Neuronal stem cell (in vitro differentiated cells): Measurements from ENCODE around the gene TMEM86B.

Experiments
- DNase-seq: peaks from one replicate; pipeline ENCODE4 v3.0.0-alpha.2; 2013; ENCODE audit warnings: low spot score
- H2AFZ ChIP-seq: one replicate; pipeline ENCODE4 v1.6.1; 2013; ENCODE audit warnings: mild to moderate bottlenecking, low read length, inconsistent platforms
- H2AK5ac ChIP-seq: 2 replicates; pipeline ENCODE4 v1.6.1; 2013; ENCODE audit warnings: low read depth, mild to moderate bottlenecking, inconsistent platforms, low read length, moderate library complexity, mixed read lengths
- H2BK120ac ChIP-seq: 2 replicates; pipeline ENCODE4 v1.6.1; 2013; ENCODE audit warnings: low read depth, mild to moderate bottlenecking, inconsistent platforms, low read length, moderate library complexity, mixed read lengths
- H2BK12ac ChIP-seq: one replicate; pipeline ENCODE4 v1.6.1; 2013; ENCODE audit warnings: low read length, inconsistent platforms
- H2BK15ac ChIP-seq: 2 replicates; pipeline ENCODE4 v1.6.1; 2013; ENCODE audit warnings: mild to moderate bottlenecking, low read length, inconsistent platforms, mixed read lengths
- H2BK5ac ChIP-seq: one replicate; pipeline ENCODE4 v1.6.1; 2013; ENCODE audit warnings: inconsistent platforms, mild to moderate bottlenecking, low read length, moderate library complexity
- H3K14ac ChIP-seq: one replicate; pipeline ENCODE4 v1.6.1; 2013; ENCODE audit warnings: low read length, inconsistent platforms
- H3K18ac ChIP-seq: 2 replicates; pipeline ENCODE4 v1.6.1; 2013; ENCODE audit warnings: low read length, inconsistent platforms
- H3K23ac ChIP-seq: 2 replicates; pipeline ENCODE4 v1.6.1; 2013; ENCODE audit warnings: low read depth, mild to moderate bottlenecking, mixed read lengths, low read length, inconsistent platforms; ENCODE audit not compliant: poor library complexity
- H3K27ac ChIP-seq: replicated peaks from 3 replicates; pipeline ENCODE4 v1.5.1; 2013; ENCODE audit warnings: low read length, inconsistent platforms
- H3K27me3 ChIP-seq, 3 experiments: 2 replicates each; pipeline ENCODE4 v1.6.1; 2013; ENCODE audit warnings: low read length in 3 of 3, mild to moderate bottlenecking in 2 of 3, inconsistent platforms in 1 of 3, low read depth in 1 of 3, mixed read lengths in 1 of 3, moderate library complexity in 1 of 3; ENCODE audit not compliant: control insufficient read depth in 3 of 3, insufficient read depth in 3 of 3
- H3K36me3 ChIP-seq, 2 donors: replicated peaks in 1 of 2; 2 replicates each; pipeline ENCODE4 v1.6.1; 2013; ENCODE audit warnings: low read length in 2 of 2; ENCODE audit not compliant: control insufficient read depth in 2 of 2, insufficient read depth in 2 of 2
- H3K4ac ChIP-seq: 2 replicates; pipeline ENCODE4 v1.6.1; 2013; ENCODE audit warnings: inconsistent platforms, mild to moderate bottlenecking, low read length, moderate library complexity
- H3K4me1 ChIP-seq, 2 donors: 1 replicate in 1 of 2; 2 replicates in 1 of 2; pipeline ENCODE4 v1.6.1; 2013; ENCODE audit warnings: low read length in 2 of 2, low read depth in 1 of 2; ENCODE audit not compliant: control insufficient read depth in 2 of 2, insufficient read depth in 1 of 2
- H3K4me2 ChIP-seq: one replicate; pipeline ENCODE4 v1.6.1; 2013; ENCODE audit warnings: mild to moderate bottlenecking, low read length, inconsistent platforms; ENCODE audit not compliant: insufficient read depth, poor library complexity, severe bottlenecking
- H3K4me3 ChIP-seq, 2 donors: 2 replicates each; pipeline ENCODE4 v1.5.1; 2013; ENCODE audit warnings: low read length in 2 of 2, mild to moderate bottlenecking in 2 of 2, inconsistent platforms in 1 of 2, moderate library complexity in 1 of 2
- H3K79me1 ChIP-seq: one replicate; pipeline ENCODE4 v1.6.1; 2013; ENCODE audit warnings: low read depth, mild to moderate bottlenecking, inconsistent platforms, low read length, moderate library complexity
- H3K9ac ChIP-seq: one replicate; pipeline ENCODE4 v1.6.1; 2013; ENCODE audit warnings: mild to moderate bottlenecking, low read depth, low read length, inconsistent platforms; ENCODE audit not compliant: poor library complexity
- H3K9me3 ChIP-seq, 2 donors: replicated peaks in 1 of 2; 2 replicates each; pipeline versions ENCODE3 to v1.6.1; 2013; ENCODE audit warnings: low read length in 2 of 2, mild to moderate bottlenecking in 2 of 2, inconsistent platforms in 1 of 2, low read depth in 1 of 2, mixed read lengths in 1 of 2, moderate library complexity in 1 of 2; ENCODE audit not compliant: control insufficient read depth in 2 of 2, insufficient read depth in 1 of 2
- H4K8ac ChIP-seq: one replicate; pipeline ENCODE4 v1.6.1; 2013; ENCODE audit warnings: low read depth, mild to moderate bottlenecking, inconsistent platforms, low read length, moderate library complexity
- H4K91ac ChIP-seq: one replicate; pipeline ENCODE4 v1.6.1; 2013; ENCODE audit warnings: low read length, low read depth, mild to moderate bottlenecking, inconsistent platforms; ENCODE audit not compliant: poor library complexity
- WGBS, 2 donors: extraction: QIAGEN DNeasy Blood & Tissue Kit; methylation state at CpG; one replicate each; pipeline ENCODE4 v1.1.7; 2013; ENCODE audit warnings: missing lambda C conversion rate in 2 of 2, mixed read lengths in 1 of 2; ENCODE audit not compliant: insufficient read length in 2 of 2, insufficient replicate concordance in 1 of 2; ENCODE audit errors: extremely low coverage in 2 of 2; 5-methylcytosine and 5-hydroxymethylcytosine counted together

The TMEM86B gene

GRCh38 chr19:55241143-55241934 lies 12.8 kb upstream of the TMEM86B start:
- H2BK120ac ChIP-seq, result no peak overlapping the region
- no peak overlapping the region for H3K4me3 ChIP-seq
- peaks cover 69 to 94% of the 10 kb centered on the region in 2 donors for H3K36me3 ChIP-seq
- H3K27me3 ChIP-seq, result no peaks in the 10 kb centered on the region
- H3K4ac ChIP-seq, result no peak overlapping the region
- no peak overlapping the region for H3K27ac ChIP-seq
- no peak for DNase-seq
- no peaks in the 10 kb centered on the region for H3K4me1 ChIP-seq
- H3K18ac ChIP-seq, result no peak overlapping the region
- no peak overlapping the region for H4K8ac ChIP-seq
- no peak overlapping the region for H2BK5ac ChIP-seq
- no peak overlapping the region for H3K9ac ChIP-seq
- no peak overlapping the region for H3K4me2 ChIP-seq
- no peak overlapping the region for H2BK12ac ChIP-seq
- peak overlapping the region; percentile 31 for H3K14ac ChIP-seq
- H3K9me3 ChIP-seq, result peaks cover 0 to 5% of the 10 kb centered on the region in 2 donors
- H2AK5ac ChIP-seq, result no peak overlapping the region
- no CpG with 5 or more reads among the region's 37 CpGs for WGBS, 2 donors
- H3K23ac ChIP-seq, result peak overlapping the region; percentile 65
- no peak overlapping the region for H2AFZ ChIP-seq
- no peak overlapping the region for H4K91ac ChIP-seq
- no peak overlapping the region for H2BK15ac ChIP-seq
- H3K79me1 ChIP-seq, result peaks cover 11% of the 10 kb centered on the region

- peaks cover 72 to 94% of the 10 kb centered on the region in 2 donors for H3K36me3 ChIP-seq
- H3K4me1 ChIP-seq, result no peaks in the 10 kb centered on the region
- no peak overlapping the region for H2AK5ac ChIP-seq
- no peak overlapping the region for H4K91ac ChIP-seq
- no peak overlapping the region for H2BK120ac ChIP-seq
- H3K4me2 ChIP-seq, result no peak overlapping the region
- no peak overlapping the region for H2BK5ac ChIP-seq
- no peak overlapping the region for H2BK12ac ChIP-seq
- no peak overlapping the region for H3K23ac ChIP-seq
- H3K4me3 ChIP-seq, result no peak overlapping the region
- peaks cover 8% of the 10 kb centered on the region for H3K79me1 ChIP-seq
- H3K18ac ChIP-seq, result no peak overlapping the region
- no CpG with 5 or more reads among the region's 6 CpGs for WGBS, 2 donors
- no peak overlapping the region for H2AFZ ChIP-seq
- no peak overlapping the region for H3K14ac ChIP-seq
- H3K9me3 ChIP-seq, result peaks cover 0 to 5% of the 10 kb centered on the region in 2 donors
- no peak for DNase-seq
- no peak overlapping the region for H4K8ac ChIP-seq
- no peak overlapping the region for H2BK15ac ChIP-seq
- H3K27me3 ChIP-seq, result no peaks in the 10 kb centered on the region
- no peak overlapping the region for H3K4ac ChIP-seq
- no peak overlapping the region for H3K27ac ChIP-seq
- peak overlapping the region; percentile 44 for H3K9ac ChIP-seq
Observed at GRCh38 chr19:55240713-55241020, 12.1 kb upstream of the TMEM86B start.

- Histone ChIP-seq H2BK12ac (no peak overlapping the region), H3K36me3 (peaks cover 65 to 91% of the 10 kb centered on the region in 2 donors)
Observed at GRCh38 chr19:55239004-55239403, 10.4 kb upstream of the TMEM86B start.

GRCh38 chr19:55238030-55238429 lies 9.5 kb upstream of the TMEM86B start:
- H2BK15ac ChIP-seq, result no peak overlapping the region
- no peaks in the 10 kb centered on the region for H3K27me3 ChIP-seq
- no peak overlapping the region for H3K4ac ChIP-seq
- no peak overlapping the region for H2BK120ac ChIP-seq
- no peak overlapping the region for H3K14ac ChIP-seq
- H2AK5ac ChIP-seq, result no peak overlapping the region
- no peak overlapping the region for H2AFZ ChIP-seq
- peak overlapping the region in 1 of 2 donors; percentile 41 for H3K4me3 ChIP-seq
- H3K27ac ChIP-seq, result no peak overlapping the region
- H3K79me1 ChIP-seq, result peaks cover 8% of the 10 kb centered on the region
- H3K4me2 ChIP-seq, result no peak overlapping the region
- H4K8ac ChIP-seq, result no peak overlapping the region
- WGBS, 2 donors, result no CpG with 5 or more reads among the region's 8 CpGs
- peak overlapping the region; percentile 65 for H3K23ac ChIP-seq
- H3K9ac ChIP-seq, result peak overlapping the region; percentile 21
- no peak overlapping the region for H3K18ac ChIP-seq
- no peak overlapping the region for H4K91ac ChIP-seq
- H2BK12ac ChIP-seq, result no peak overlapping the region
- H3K4me1 ChIP-seq, result no peaks in the 10 kb centered on the region
- H2BK5ac ChIP-seq, result no peak overlapping the region
- no peak for DNase-seq
- H3K36me3 ChIP-seq, result peaks cover 61 to 92% of the 10 kb centered on the region in 2 donors
- peaks cover 0 to 5% of the 10 kb centered on the region in 2 donors for H3K9me3 ChIP-seq

More at GRCh38 chr19:55239004-55239403, 10.4 kb upstream of the TMEM86B start:
- no peaks in the 10 kb centered on the region for H3K4me1 ChIP-seq
- peaks cover 0 to 5% of the 10 kb centered on the region in 2 donors for H3K9me3 ChIP-seq
- H3K4me2 ChIP-seq, result no peak overlapping the region
- H3K4me3 ChIP-seq, result peak overlapping the region in 1 of 2 donors; percentile 63
- WGBS, 2 donors, result no CpG with 5 or more reads among the region's 12 CpGs
- H3K14ac ChIP-seq, result no peak overlapping the region
- no peaks in the 10 kb centered on the region for H3K27me3 ChIP-seq
- no peak overlapping the region for H2AFZ ChIP-seq
- H3K79me1 ChIP-seq, result peaks cover 8% of the 10 kb centered on the region
- H2BK120ac ChIP-seq, result no peak overlapping the region
- no peak overlapping the region for H3K23ac ChIP-seq
- H2BK15ac ChIP-seq, result no peak overlapping the region
- no peak overlapping the region for H4K91ac ChIP-seq
- H3K4ac ChIP-seq, result no peak overlapping the region
- H3K9ac ChIP-seq, result no peak overlapping the region
- H2AK5ac ChIP-seq, result no peak overlapping the region
- H2BK5ac ChIP-seq, result no peak overlapping the region
- no peak overlapping the region for H3K18ac ChIP-seq
- H3K27ac ChIP-seq, result no peak overlapping the region
- no peak overlapping the region for H4K8ac ChIP-seq
- no peak for DNase-seq
